ENCODE results near the gene COLGALT1.

Gene COLGALT1

GRCh38 chr19:17602217-17602616, 46.8 kb downstream of the COLGALT1 start:
- DNase-seq: no peak

- no peak for DNase-seq
These were observed 47.5 kb downstream of the COLGALT1 start for GRCh38 chr19:17602872-17603510.

- no peak for DNase-seq
These were observed 49.0 kb downstream of the COLGALT1 start for GRCh38 chr19:17604372-17605025.

GRCh38 chr19:17605117-17605516, 49.7 kb downstream of the COLGALT1 start:
- DNase-seq: no peak

- DNase-seq: no peak
These were observed 50.5 kb downstream of the COLGALT1 start for GRCh38 chr19:17605761-17606589.

- DNase-seq: no peak
These were observed 51.2 kb downstream of the COLGALT1 start for GRCh38 chr19:17606590-17607185.

GRCh38 chr19:17607936-17608335, 52.5 kb downstream of the COLGALT1 start:
- no peak for DNase-seq

- no peak for DNase-seq
These were observed 54.9 kb downstream of the COLGALT1 start for GRCh38 chr19:17610384-17610783.

GRCh38 chr19:17611462-17612244, 56.2 kb downstream of the COLGALT1 start:
- DNase-seq: no peak

GRCh38 chr19:17614476-17614875, 59.0 kb downstream of the COLGALT1 start:
- DNase-seq: no peak

- DNase-seq: no peak
These were observed 60.6 kb downstream of the COLGALT1 start for GRCh38 chr19:17615889-17616685.

GRCh38 chr19:17616686-17616960, 61.2 kb downstream of the COLGALT1 start:
- DNase-seq: no peak

- no peak for DNase-seq
These were observed 61.7 kb downstream of the COLGALT1 start for GRCh38 chr19:17616961-17617806.

- DNase-seq: no peak
These were observed 62.4 kb downstream of the COLGALT1 start for GRCh38 chr19:17617807-17618192.

- DNase-seq: no peak
These were observed 62.9 kb downstream of the COLGALT1 start for GRCh38 chr19:17618281-17618903.

- no peak for DNase-seq
These were observed 63.5 kb downstream of the COLGALT1 start for GRCh38 chr19:17618936-17619335.

- no peak for DNase-seq
These were observed 65.2 kb downstream of the COLGALT1 start for GRCh38 chr19:17620696-17621095.

GRCh38 chr19:17623224-17623935, 67.9 kb downstream of the COLGALT1 start:
- DNase-seq: no peak

GRCh38 chr19:17624314-17624991, 69.0 kb downstream of the COLGALT1 start:
- DNase-seq: no peak
